Psoas muscle (tissue), 7 donors: ENCODE results near the gene LOC128125822.

Experiments
- ATAC-seq, 4 donors: fragments of 200-7000 bp; cut with Tn5 transposase; one replicate each; pipeline ENCODE4 v1.9.1; 2020; ENCODE audit warnings: moderate library complexity in 3 of 4, mild to moderate bottlenecking in 2 of 4
- DNase-seq, 2 donors: peaks; one replicate each; pipeline ENCODE4 v3.0.0-alpha.2; 2020
- H3K27ac ChIP-seq: fragments of 200-600 bp; one replicate; pipeline ENCODE4 v1.8.0; 2022
- H3K27me3 ChIP-seq, 3 donors: fragments of 200-600 bp in 1 of 3; one replicate each; pipeline versions ENCODE4 v1.6.1 to v1.8.0; 2013 to 2022; ENCODE audit warnings: low read length in 2 of 3, mild to moderate bottlenecking in 2 of 3, moderate library complexity in 1 of 3; ENCODE audit not compliant: insufficient read depth in 3 of 3
- H3K36me3 ChIP-seq, 2 donors: fragments of 200-600 bp in 1 of 2; one replicate each; pipeline versions ENCODE4 v1.6.1 to v1.8.0; 2013 to 2022; ENCODE audit warnings: low read depth in 1 of 2, mild to moderate bottlenecking in 1 of 2, moderate library complexity in 1 of 2; ENCODE audit not compliant: insufficient read depth in 1 of 2
- H3K4me1 ChIP-seq: fragments of 200-600 bp; one replicate; pipeline ENCODE4 v1.8.0; 2022
- H3K4me3 ChIP-seq: fragments of 200-600 bp; one replicate; pipeline ENCODE4 v1.8.0; 2022; ENCODE audit warnings: mild to moderate bottlenecking
- H3K9me3 ChIP-seq: fragments of 200-600 bp; one replicate; pipeline ENCODE4 v1.8.0; 2022
- CTCF ChIP-seq: fragments of 200-600 bp; IDR thresholded peaks from one replicate; pipeline ENCODE4 v1.8.0; 2022; ENCODE audit warnings: antibody characterized with exemption
- WGBS, 3 donors: extraction: QIAGEN DNeasy Blood & Tissue Kit; methylation state at CpG; one replicate each; pipeline versions ENCODE4 v1.1.6 to v1.1.7; 2013; 5-methylcytosine and 5-hydroxymethylcytosine counted together
- intact Hi-C, 2 donors: fragments of 100-400 bp; cut with DNase I; formaldehyde crosslinking; loops; one replicate each; pipeline versions ENCODE4 v1.11.0 to v1.14.2; 2022
- donor health status: healthy with polysubstance abuse.
- donor health status: DM: no; HTN: no; CAD: no; lungs with moderate emphysema.
- donor health status: Bipolar disorder and iron deficiency.
- donor health status: healthy.
- donor health status: DM: yes; HTN: yes; CAD: no.
- donor health status: DM: no; HTN: no; CAD: no.
- donor health status: DM: yes; HTN: yes; CAD: no.

LOC128125822 gene

GRCh38 chr6:63533026-63533425 is 39.3 kb upstream of the LOC128125822 start:
- DNase-seq (no peak), ATAC-seq (no peak)
- TF ChIP-seq CTCF = no peak
- Histone ChIP-seq H3K9me3 (no peaks in the 10 kb centered on the region), H3K36me3 (no peaks in the 10 kb centered on the region), H3K4me1 (peaks cover 8% of the 10 kb centered on the region), H3K27ac (no peak overlapping the region), H3K4me3 (no peak overlapping the region), H3K27me3 (no peaks in the 10 kb centered on the region)
- intact Hi-C loops = no loop called here
- 85 to 88% (median 87%) methylated on average over 3 of the region's 3 CpGs for WGBS, 3 donors

GRCh38 chr6:63533952-63534351 is 38.3 kb upstream of the LOC128125822 start:
- Histone ChIP-seq H3K4me3 (no peak overlapping the region), H3K27me3 (no peaks in the 10 kb centered on the region), H3K4me1 (peaks cover 5% of the 10 kb centered on the region), H3K27ac (no peak overlapping the region), H3K9me3 (no peaks in the 10 kb centered on the region), H3K36me3 (no peaks in the 10 kb centered on the region)
- intact Hi-C loops = no loop called here
- no peak for ATAC-seq
- no peak for DNase-seq
- 31 to 54% (median 36%) methylated on average over 4 of the region's 4 CpGs for WGBS, 3 donors
- no peak for TF ChIP-seq CTCF

GRCh38 chr6:63537201-63537958 is 34.9 kb upstream of the LOC128125822 start:
- ATAC-seq = no peak
- Histone ChIP-seq H3K4me1 (no peaks in the 10 kb centered on the region), H3K27ac (no peak overlapping the region), H3K27me3 (no peaks in the 10 kb centered on the region), H3K9me3 (no peaks in the 10 kb centered on the region), H3K4me3 (no peak overlapping the region), H3K36me3 (no peaks in the 10 kb centered on the region)
- DNase-seq = no peak
- 37 to 56% (median 50%) methylated on average over 9 of the region's 9 CpGs for WGBS, 3 donors
- no peak for TF ChIP-seq CTCF
- intact Hi-C loops = no loop called here

- DNase-seq = no peak
- no peak overlapping the region for H3K4me3 ChIP-seq
- H3K36me3 ChIP-seq = no peaks in the 10 kb centered on the region
- no peaks in the 10 kb centered on the region for H3K27me3 ChIP-seq
- no peaks in the 10 kb centered on the region for H3K4me1 ChIP-seq
- H3K9me3 ChIP-seq = no peaks in the 10 kb centered on the region
- ATAC-seq = no peak
- no peak overlapping the region for H3K27ac ChIP-seq
- intact Hi-C loops = no loop called here
- TF ChIP-seq CTCF = no peak
Observed at GRCh38 chr6:63537959-63538300, 34.4 kb upstream of the LOC128125822 start.

- ATAC-seq (no peak), DNase-seq (no peak)
- Histone ChIP-seq H3K4me1 (no peaks in the 10 kb centered on the region), H3K4me3 (no peak overlapping the region), H3K27ac (no peak overlapping the region), H3K36me3 (no peaks in the 10 kb centered on the region), H3K27me3 (no peaks in the 10 kb centered on the region), H3K9me3 (no peaks in the 10 kb centered on the region)
- intact Hi-C loops = no loop called here
- no peak for TF ChIP-seq CTCF
- 88 to 97% (median 91%) methylated on average over 1 of the region's 1 CpG for WGBS, 3 donors
Observed at GRCh38 chr6:63538550-63538949, 33.7 kb upstream of the LOC128125822 start.
